Left lung (tissue), 10 donors: ENCODE results near the gene DTL. TPM values are rescaled to one million over a fixed set of nuclear protein-coding genes. Genes with fewer than 3 reads are reported as not detected.
A peak's percentile ranks its signal among the peaks of the same experiment; 100 is the strongest.
"Not testable (repeated sequence)": the region's sequence is repeated elsewhere in the genome, so short reads cannot be mapped to it uniquely, and the experiment has no call there.

Experiments used
- ATAC-seq: fragments of 200-7000 bp; cut with Tn5 transposase; one replicate; pipeline ENCODE4 v1.9.1; 2020; ENCODE audit warnings: moderate library complexity
- DNase-seq, 4 donors: peaks; one replicate each; pipeline ENCODE4 v3.0.0-alpha.2; 2013 to 2020
- H3K27ac ChIP-seq, 2 donors: fragments of 200-600 bp; sonication (generic) in 1 of 2; one replicate each; pipeline versions ENCODE4 v1.5.0 to v1.8.0; 2020 to 2021
- H3K27me3 ChIP-seq, 2 donors: fragments of 200-600 bp; sonication (generic) in 1 of 2; one replicate each; pipeline versions ENCODE4 v1.5.0 to v1.8.0; 2020 to 2021
- H3K36me3 ChIP-seq, 2 donors: fragments of 200-600 bp; sonication (generic) in 1 of 2; one replicate each; pipeline versions ENCODE4 v1.5.0 to v1.8.0; 2020 to 2021
- H3K4me1 ChIP-seq, 2 donors: fragments of 200-600 bp; one replicate each; pipeline ENCODE4 v1.8.0; 2021
- H3K4me3 ChIP-seq, 2 donors: fragments of 200-600 bp; sonication (generic) in 1 of 2; one replicate each; pipeline versions ENCODE4 v1.5.0 to v1.8.0; 2020 to 2021; ENCODE audit warnings: mild to moderate bottlenecking in 1 of 2
- H3K9me3 ChIP-seq, 2 donors: fragments of 200-600 bp; sonication (generic) in 1 of 2; one replicate each; pipeline versions ENCODE4 v1.5.0 to v1.8.0; 2020 to 2021
- CTCF ChIP-seq, 2 donors: fragments of 200-600 bp; sonication (generic) in 1 of 2; IDR thresholded peaks; one replicate each; pipeline versions ENCODE4 v1.5.0 to v1.8.0; 2021; ENCODE audit warnings: antibody characterized with exemption in 2 of 2
- intact Hi-C, 2 donors: fragments of 100-400 bp; cut with DNase I; formaldehyde crosslinking; loops; one replicate each; pipeline versions ENCODE4 v1.11.2 to v1.14.2; 2022
- polyA plus RNA-seq, 6 donors: library from polyadenylated mRNA; unstranded; fragments of 120-200 nt; gene quantifications; one replicate each; pipeline ENCODE4 v1.2.1, GENCODE V29; 2013; ENCODE audit not compliant: insufficient read length in 6 of 6
- total RNA-seq, 2 donors: library from RNA; stranded (reverse); fragmentation: NEBNext Ultra II Directional; extraction: Animal tissue kit (Norgen Biotek cat#: 25700); gene quantifications; one replicate each; pipeline ENCODE4 v1.2.1, GENCODE V29; 2021
- donor health status: DM: no; HTN: yes; CAD: no.
- donor health status: DM: no; HTN: no; CAD: no.

Gene DTL
- total and polyA plus RNA-seq, 8 donors, result 8.7 to 38.3 (median 28.2) TPM

GRCh38 chr1:212024469-212025149 is 10.9 kb upstream of the DTL start:
- Histone ChIP-seq H3K4me3 (no peak overlapping the region), H3K4me1 (peaks cover 0 to 15% of the 10 kb centered on the region in 2 donors), H3K27ac (no peak overlapping the region), H3K9me3 (peaks cover 0 to 3% of the 10 kb centered on the region in 2 donors), H3K27me3 (no peaks in the 10 kb centered on the region), H3K36me3 (peaks cover 0 to 4% of the 10 kb centered on the region in 2 donors)
- DNase-seq (no peak), ATAC-seq (no peak)
- intact Hi-C loops, result no loop called here
- TF ChIP-seq CTCF (IDR thresholded peaks at IDR 0.05), result no peak

- H3K4me3 ChIP-seq, H3K36me3 ChIP-seq, H3K9me3 ChIP-seq, H3K27me3 ChIP-seq, intact Hi-C loops: not testable (repeated sequence)
- ATAC-seq (peak; percentile 74), DNase-seq (peak in 2 of 4 donors; percentile 61 to 79)
- Histone ChIP-seq H3K27ac (peak overlapping the region in 1 of 2 donors; percentile 45), H3K4me1 (peaks cover 8 to 42% of the 10 kb centered on the region in 2 donors)
Observed at GRCh38 chr1:212027727-212028126, 7.8 kb upstream of the DTL start.

GRCh38 chr1:212030936-212031528 is 4.5 kb upstream of the DTL start:
- Histone ChIP-seq H3K4me1 (peaks cover 8 to 60% of the 10 kb centered on the region in 2 donors), H3K27ac (no peak overlapping the region), H3K4me3 (no peak overlapping the region), H3K27me3 (no peaks in the 10 kb centered on the region), H3K9me3 (no peaks in the 10 kb centered on the region), H3K36me3 (no peaks in the 10 kb centered on the region)
- ATAC-seq (no peak), DNase-seq (no peak)
- TF ChIP-seq CTCF (IDR thresholded peaks at IDR 0.05), result no peak
- intact Hi-C loops, result loop anchor here in 1 of 2 donors (10.0 kb wide), 1 partner anchor 346 kb away; no protein-coding TSS in a partner anchor

- Histone ChIP-seq H3K9me3 (no peaks in the 10 kb centered on the region), H3K36me3 (no peaks in the 10 kb centered on the region), H3K27me3 (no peaks in the 10 kb centered on the region), H3K4me1 (peaks cover 8 to 60% of the 10 kb centered on the region in 2 donors), H3K4me3 (peak overlapping the region; percentile 49 to 61), H3K27ac (peak overlapping the region; percentile 82 to 87)
- DNase-seq (no peak), ATAC-seq (peak; percentile 30)
- TF ChIP-seq CTCF (IDR thresholded peaks at IDR 0.05), result no peak
- intact Hi-C loops, result loop anchor here in 1 of 2 donors (10.0 kb wide), 1 partner anchor 350 kb away; no protein-coding TSS in a partner anchor
Observed at GRCh38 chr1:212034516-212035122, 929 bp upstream of the DTL start.

- no peak for TF ChIP-seq CTCF (IDR thresholded peaks at IDR 0.05)
- Histone ChIP-seq H3K27ac (peak overlapping the region; percentile 82 to 87), H3K36me3 (no peaks in the 10 kb centered on the region), H3K4me1 (peaks cover 2 to 50% of the 10 kb centered on the region in 2 donors), H3K27me3 (no peaks in the 10 kb centered on the region), H3K4me3 (peak overlapping the region; percentile 49 to 61), H3K9me3 (no peaks in the 10 kb centered on the region)
- intact Hi-C loops, result loop anchor here in 1 of 2 donors (10.0 kb wide), 1 partner anchor 351 kb away; no protein-coding TSS in a partner anchor
- DNase-seq, result no peak
- ATAC-seq, result no peak
Observed at GRCh38 chr1:212035835-212036605, 472 bp downstream of the DTL start.
